Cerebellar cortex (tissue), 1 donor: ENCODE results near the gene RAB6B.
"Not testable (repeated sequence)": the region's sequence is repeated elsewhere in the genome, so short reads cannot be mapped to it uniquely, and the experiment has no call there.

ENCODE experiments used
- DNase-seq: peaks from one replicate; pipeline ENCODE4 v3.0.0-alpha.2; 2015; ENCODE audit warnings: low spot score

Gene RAB6B

GRCh38 chr3:133812872-133813271 lies 82.8 kb downstream of the RAB6B start:
- peak; percentile 12 for DNase-seq

- DNase-seq: peak; percentile 98
Measured at GRCh38 chr3:133805702-133806475, 89.8 kb downstream of the RAB6B start, which contains the start of gene SRPRB. Gene SRPRB (plus strand): TSS chr3:133805815. CDS start chr3:133805849, 34 bp downstream.

DNA sequence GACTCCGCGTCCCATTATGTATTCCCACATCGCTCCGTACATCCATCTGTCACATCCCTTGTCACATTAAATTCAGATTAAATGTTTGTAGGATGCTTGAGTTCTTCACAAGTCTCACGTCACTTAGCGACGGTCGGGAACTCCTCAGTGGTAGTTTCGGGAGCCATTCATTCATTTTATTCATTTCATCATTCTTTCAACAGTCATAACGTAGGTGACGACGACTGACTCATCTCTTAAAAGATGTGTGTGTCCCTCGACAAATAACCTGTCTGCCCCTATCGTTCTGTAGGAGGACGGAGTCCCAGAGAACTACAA lies 90.3 kb downstream of the RAB6B start:
- DNase-seq: no peak

DNA sequence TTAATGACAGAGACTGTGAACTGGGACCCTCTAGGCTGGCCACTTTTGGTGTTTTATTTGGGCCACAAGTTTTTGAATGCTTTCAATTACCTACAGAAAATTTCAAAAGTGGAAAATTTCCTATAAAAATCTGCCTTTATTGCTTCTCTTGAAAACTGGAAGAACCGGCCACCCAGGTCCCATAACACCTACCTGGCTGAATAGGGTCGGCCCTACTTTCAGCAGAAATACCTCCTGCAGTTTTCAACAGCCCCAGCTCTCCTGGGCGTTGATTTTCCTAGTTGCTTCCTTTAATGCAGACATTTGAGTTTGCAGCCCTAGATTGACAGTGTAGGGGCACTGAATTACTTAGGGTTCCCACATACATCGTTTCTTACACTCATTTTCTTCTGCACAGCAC lies 90.8 kb downstream of the RAB6B start:
- no peak for DNase-seq

DNA sequence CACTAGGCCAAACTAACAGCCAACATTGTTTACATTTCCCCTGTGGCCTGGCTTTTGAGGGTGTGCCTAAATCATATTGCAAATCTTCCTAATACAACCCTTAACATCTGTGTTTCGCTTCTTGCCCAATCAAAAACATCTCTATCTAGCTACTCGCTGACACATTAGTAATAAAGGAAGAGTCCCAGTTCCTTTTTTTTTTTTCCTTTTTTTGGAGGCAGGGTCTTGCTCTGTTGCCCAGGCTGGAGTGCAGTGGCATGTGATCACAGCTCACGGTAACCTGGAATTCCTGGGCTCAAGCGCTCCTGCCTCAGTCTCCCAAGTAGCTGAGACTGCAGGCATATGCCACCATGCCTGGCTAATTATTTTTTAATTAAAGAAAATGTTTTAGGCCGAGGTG lies 92.2 kb downstream of the RAB6B start:
- no peak for DNase-seq

- DNase-seq: no peak
Measured at GRCh38 chr3:133799794-133800585, 95.7 kb downstream of the RAB6B start.

DNA sequence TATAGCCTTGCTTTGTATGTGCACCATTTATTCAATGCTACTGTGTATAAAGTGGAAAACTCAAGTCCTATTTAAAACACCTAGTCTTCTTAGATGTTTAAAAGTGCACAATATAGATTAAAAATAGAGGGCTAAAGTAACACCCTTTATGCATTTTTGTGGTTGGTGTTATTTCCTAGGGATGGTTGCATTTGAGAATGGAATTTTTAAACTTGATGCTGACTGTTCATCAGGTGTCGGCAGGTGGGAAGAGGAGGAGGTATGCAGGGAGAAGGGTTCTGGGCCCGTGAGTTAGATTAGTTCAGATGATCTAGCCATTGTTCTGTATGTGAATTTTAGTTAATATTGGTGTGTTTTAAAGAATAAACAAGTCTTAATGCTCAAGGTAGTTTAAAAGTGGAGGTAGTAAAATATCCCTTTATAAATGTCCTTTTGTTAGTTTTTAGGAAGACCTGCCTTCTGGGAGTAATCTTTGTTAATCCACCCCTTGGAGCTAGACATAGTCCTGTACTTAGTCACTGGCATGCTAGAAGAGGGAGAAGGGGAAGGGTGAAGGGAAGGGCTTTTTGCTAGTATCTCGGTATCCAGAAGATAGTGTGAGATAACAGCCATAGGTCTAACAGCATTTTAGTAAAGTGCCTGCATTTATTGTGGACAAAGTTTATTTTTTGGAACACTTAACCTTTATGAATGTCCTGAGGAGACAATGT lies 98.1 kb downstream of the RAB6B start:
- DNase-seq: no peak

GRCh38 chr3:133792171-133792763 lies 103.4 kb downstream of the RAB6B start:
- DNase-seq: peak; percentile 5

GRCh38 chr3:133788024-133788423 lies 107.7 kb downstream of the RAB6B start:
- DNase-seq: no peak

DNA sequence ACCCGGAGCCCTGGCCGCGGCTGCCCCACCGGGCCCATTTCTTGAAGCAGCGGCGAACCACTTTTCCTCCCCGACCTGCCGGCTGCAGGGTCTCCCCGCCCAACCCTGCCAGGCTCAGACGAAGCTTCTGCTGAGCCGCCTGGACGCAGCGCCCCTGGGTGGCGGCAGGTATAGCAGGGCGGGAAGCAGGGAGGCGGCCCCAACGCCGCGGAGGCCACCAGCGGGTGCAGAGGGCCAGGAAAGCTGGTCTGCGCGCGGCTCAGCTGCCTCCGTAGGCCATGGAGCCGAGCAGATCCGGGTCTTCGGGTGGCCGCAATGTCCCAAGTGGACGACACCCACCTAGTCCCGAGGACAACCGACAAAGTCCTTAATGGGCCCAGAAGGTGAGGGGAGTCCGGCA lies 111.9 kb downstream of the RAB6B start:
- no peak for DNase-seq

- no peak for DNase-seq
Measured at GRCh38 chr3:133782454-133782853, 113.2 kb downstream of the RAB6B start.

DNA sequence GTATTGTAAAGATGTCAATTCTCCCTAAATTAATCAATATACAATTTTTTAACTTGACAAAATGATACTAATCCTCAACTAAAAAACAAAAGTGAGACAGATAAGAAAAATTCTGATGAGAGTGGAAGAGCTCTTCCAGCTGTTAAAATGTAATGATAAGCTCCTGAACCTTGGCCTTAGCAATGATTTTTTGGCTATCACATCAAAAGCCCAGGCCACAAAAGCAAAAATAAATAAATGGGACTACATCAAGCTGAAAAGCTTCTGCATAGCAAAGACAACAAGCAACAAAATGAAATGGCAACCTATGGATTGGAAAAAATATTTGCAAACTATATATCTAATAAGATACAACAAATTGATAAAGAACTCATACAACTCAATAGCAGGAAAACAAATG lies 114.1 kb downstream of the RAB6B start:
- no peak for DNase-seq

GRCh38 chr3:133780756-133781155 lies 114.9 kb downstream of the RAB6B start:
- not testable (repeated sequence) for DNase-seq

GRCh38 chr3:133779626-133780203 lies 116.0 kb downstream of the RAB6B start:
- no peak for DNase-seq

DNA sequence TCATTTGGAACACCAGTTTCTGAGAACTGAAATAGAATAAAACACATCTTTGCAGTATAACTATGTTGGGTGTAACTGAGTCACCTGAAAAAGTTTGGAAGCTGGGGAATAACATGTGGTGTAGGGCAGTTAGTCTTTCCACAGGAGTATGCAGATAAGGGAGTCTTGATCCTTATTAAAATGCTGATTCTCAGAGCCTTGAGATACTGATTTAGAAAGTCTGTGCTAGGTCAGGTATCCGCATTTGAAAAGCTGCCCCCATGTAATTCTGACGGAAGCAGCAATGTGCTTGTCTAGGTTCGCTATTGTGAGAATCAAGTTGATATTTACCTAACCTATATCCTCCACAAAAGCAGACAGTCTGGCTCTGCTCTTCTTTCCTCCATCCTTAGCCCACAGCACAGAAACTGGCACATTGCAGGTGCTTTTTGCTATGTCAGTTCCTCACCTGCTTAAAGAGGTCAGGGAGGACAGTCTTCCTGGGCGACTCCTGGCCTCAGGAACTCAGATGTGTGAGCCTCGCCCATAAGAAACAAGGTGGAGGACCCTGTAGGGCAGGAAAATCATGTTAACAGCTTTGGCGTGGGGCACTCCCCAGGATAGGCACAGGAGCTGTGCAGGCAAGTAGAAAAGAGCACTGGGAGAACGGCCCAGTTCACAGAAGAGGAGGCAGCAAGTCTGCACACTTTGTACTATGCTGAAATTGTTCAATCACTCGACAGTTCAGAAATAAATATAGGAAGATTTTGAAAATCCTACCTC lies 117.7 kb downstream of the RAB6B start:
- DNase-seq: no peak

- DNase-seq: no peak
Measured at GRCh38 chr3:133776794-133777438, 118.8 kb downstream of the RAB6B start.

GRCh38 chr3:133775835-133776234 lies 119.8 kb downstream of the RAB6B start:
- DNase-seq: no peak

- no peak for DNase-seq
Measured at GRCh38 chr3:133775309-133775708, 120.4 kb downstream of the RAB6B start.
